Smooth muscle cell (in vitro differentiated cells): ENCODE measurements around the gene GSTM3. TPM values are rescaled to one million over a fixed set of nuclear protein-coding genes. Genes with fewer than 3 reads are reported as not detected.
"Not testable (repeated sequence)": the region's sequence is repeated elsewhere in the genome, so short reads cannot be mapped to it uniquely, and the experiment has no call there.

Experiments used
- DNase-seq: peaks from one replicate; lab custom pipeline; 2025; ENCODE audit not compliant: unreplicated experiment; lab: John Stamatoyannopoulos, UW
- H2AFZ ChIP-seq: fragments of 200-600 bp; sonication (generic); 2 replicates; pipeline ENCODE4 v1.6.0; 2016; ENCODE audit warnings: antibody characterized with exemption, low read depth, mild to moderate bottlenecking
- H3F3A ChIP-seq: fragments of 200-600 bp; sonication (generic); 2 replicates; pipeline ENCODE4 v1.6.0; 2017; ENCODE audit warnings: antibody characterized with exemption, low read depth
- H3K27ac ChIP-seq: fragments of 200-600 bp; sonication (generic); 2 replicates; pipeline ENCODE4 v1.5.1; 2016; ENCODE audit warnings: low read depth, mild to moderate bottlenecking
- H3K27me3 ChIP-seq: fragments of 200-600 bp; sonication (generic); 2 replicates; pipeline ENCODE4 v1.6.1; 2016; ENCODE audit warnings: low read depth, mild to moderate bottlenecking
- H3K36me3 ChIP-seq: fragments of 200-600 bp; sonication (generic); 2 replicates; pipeline ENCODE4 v1.5.1; 2016; ENCODE audit warnings: low read depth
- H3K4me1 ChIP-seq: fragments of 200-600 bp; sonication (generic); 2 replicates; pipeline ENCODE4 v1.5.1; 2016; ENCODE audit warnings: low read depth
- H3K4me2 ChIP-seq: fragments of 200-600 bp; sonication (generic); 2 replicates; pipeline ENCODE4 v1.6.0; 2016; ENCODE audit warnings: mild to moderate bottlenecking
- H3K4me3 ChIP-seq: fragments of 200-600 bp; sonication (generic); 2 replicates; pipeline ENCODE4 v1.5.1; 2016; ENCODE audit warnings: mild to moderate bottlenecking
- H3K79me2 ChIP-seq: fragments of 200-600 bp; sonication (generic); 2 replicates; pipeline ENCODE4 v1.6.0; 2016; ENCODE audit warnings: low read depth, mild to moderate bottlenecking
- H3K9ac ChIP-seq: fragments of 200-600 bp; sonication (generic); 2 replicates; pipeline ENCODE4 v1.6.0; 2016; ENCODE audit warnings: low read depth
- H3K9me3 ChIP-seq: fragments of 200-600 bp; sonication (generic); replicated peaks from 2 replicates; pipeline ENCODE4 v1.5.1; 2016; ENCODE audit warnings: low read depth
- H4K20me1 ChIP-seq: fragments of 200-600 bp; sonication (generic); 2 replicates; pipeline ENCODE4 v1.6.0; 2016; ENCODE audit warnings: low read depth
- CTCF ChIP-seq: fragments of 200-600 bp; sonication (generic); IDR thresholded peaks from 2 replicates; pipeline ENCODE4 v1.5.1; 2017; ENCODE audit warnings: borderline replicate concordance, mild to moderate bottlenecking, antibody characterized with exemption; ENCODE audit not compliant: insufficient read depth, poor library complexity, severe bottlenecking
- WGBS: methylation state at CpG from one replicate; pipeline ENCODE4 v1.1.7; 2016; ENCODE audit warnings: low lambda C conversion rate; 5-methylcytosine and 5-hydroxymethylcytosine counted together
- polyA plus RNA-seq: library from polyadenylated mRNA; unstranded; fragments of >200 nt; fragmentation: Nextera tagmentation; extraction: Ambion mirVana; gene quantifications from 2 replicates; pipeline ENCODE4 v1.2.1, GENCODE V29; 2016
- total RNA-seq: library from RNA; depleted of rRNA; stranded (reverse); fragments of >200 nt; gene quantifications from 2 replicates; pipeline ENCODE4 v1.2.3, GENCODE V29; 2014

Gene GSTM3
- total and polyA plus RNA-seq, 2 experiments from 2014 or later = 153 to 218 TPM

GRCh38 chr1:109691759-109692158, 49.1 kb downstream of the GSTM3 start:
- no peak overlapping the region for H3K4me2 ChIP-seq

GRCh38 chr1:109689844-109690405, 50.9 kb downstream of the GSTM3 start:
- Histone ChIP-seq H3K9me3 (no peaks in the 10 kb centered on the region), H4K20me1 (no peaks in the 10 kb centered on the region), H3K4me1 (no peaks in the 10 kb centered on the region), H3K4me3 (no peak overlapping the region), H3K27me3 (no peaks in the 10 kb centered on the region), H3K9ac (no peak overlapping the region), H3K4me2 (no peak overlapping the region), H2AFZ (no peak overlapping the region), H3F3A (no peaks in the 10 kb centered on the region), H3K36me3 (no peaks in the 10 kb centered on the region), H3K27ac (no peak overlapping the region), H3K79me2 (no peaks in the 10 kb centered on the region)
- no peak for TF ChIP-seq CTCF
- WGBS = 98% methylated on average over 6 of the region's 6 CpGs
- DNase-seq = no peak

More at GRCh38 chr1:109691759-109692158, 49.1 kb downstream of the GSTM3 start:
- TF ChIP-seq CTCF = no peak
- WGBS = 86% methylated on average over 6 of the region's 6 CpGs
- Histone ChIP-seq H3K36me3 (no peaks in the 10 kb centered on the region), H3K9ac (no peak overlapping the region), H3K4me1 (no peaks in the 10 kb centered on the region), H4K20me1 (no peaks in the 10 kb centered on the region), H3K27me3 (no peaks in the 10 kb centered on the region), H3F3A (no peaks in the 10 kb centered on the region), H3K9me3 (no peaks in the 10 kb centered on the region), H3K4me3 (no peak overlapping the region), H3K27ac (no peak overlapping the region), H3K79me2 (no peaks in the 10 kb centered on the region), H2AFZ (no peak overlapping the region)
- DNase-seq = no peak

GRCh38 chr1:109687641-109688499, 53.0 kb downstream of the GSTM3 start, which contains the start of gene GSTM1:
Gene GSTM1 (plus strand): TSS chr1:109687817. CDS start chr1:109687874, 57 bp downstream.
- H3K79me2 ChIP-seq = no peaks in the 10 kb centered on the region
- H3K27me3 ChIP-seq = no peaks in the 10 kb centered on the region
- H3K4me3 ChIP-seq = peak within 1 kb of the TSS; percentile 43
- no peaks in the 10 kb centered on the region for H3K36me3 ChIP-seq
- H3K27ac ChIP-seq = no peak within 1 kb of the TSS
- WGBS = 45% methylated on average over 30 of the region's 46 CpGs
- H3K9ac ChIP-seq = no peak within 1 kb of the TSS
- H3K9me3 ChIP-seq = no peaks in the 10 kb centered on the region
- peak within 1 kb of the TSS; percentile 74 for H3K4me2 ChIP-seq
- no peak for DNase-seq
- H4K20me1 ChIP-seq = no peaks in the 10 kb centered on the region
- no peak for TF ChIP-seq CTCF
- H2AFZ ChIP-seq = no peak within 1 kb of the TSS
- H3K4me1 ChIP-seq = no peaks in the 10 kb centered on the region
- H3F3A ChIP-seq = no peaks in the 10 kb centered on the region

GRCh38 chr1:109687109-109687508, 53.7 kb downstream of the GSTM3 start:
- not testable (repeated sequence) for H3K4me1 ChIP-seq, H3K9ac ChIP-seq, H3K27me3 ChIP-seq, DNase-seq, H3K27ac ChIP-seq, H3F3A ChIP-seq, H4K20me1 ChIP-seq, H3K79me2 ChIP-seq, H2AFZ ChIP-seq, H3K36me3 ChIP-seq, H3K9me3 ChIP-seq
- Histone ChIP-seq H3K4me3 (peak overlapping the region; percentile 43), H3K4me2 (peak overlapping the region; percentile 74)
- WGBS = 80% methylated on average over 9 of the region's 11 CpGs

GRCh38 chr1:109685890-109686289, 54.9 kb downstream of the GSTM3 start:
- not testable (repeated sequence) for H3K79me2 ChIP-seq, H3K27me3 ChIP-seq, H3F3A ChIP-seq, H3K9ac ChIP-seq, H2AFZ ChIP-seq, H3K9me3 ChIP-seq, H3K4me3 ChIP-seq, H3K27ac ChIP-seq, H4K20me1 ChIP-seq, H3K4me1 ChIP-seq, H3K4me2 ChIP-seq, H3K36me3 ChIP-seq, DNase-seq
- 96% methylated on average over 4 of the region's 4 CpGs for WGBS

- not testable (repeated sequence) for H4K20me1 ChIP-seq, H3K9ac ChIP-seq, H2AFZ ChIP-seq, H3K4me1 ChIP-seq, DNase-seq, H3K36me3 ChIP-seq, H3K27me3 ChIP-seq, H3K4me3 ChIP-seq, H3F3A ChIP-seq, H3K27ac ChIP-seq, H3K79me2 ChIP-seq, H3K4me2 ChIP-seq, H3K9me3 ChIP-seq
- WGBS = 100% methylated on average over 1 of the region's 1 CpG
These were observed 55.4 kb downstream of the GSTM3 start for GRCh38 chr1:109685399-109685798.
